Peyer's patch (tissue), 4 donors: ENCODE data around the gene ZNF407. TPM values are rescaled to one million over a fixed set of nuclear protein-coding genes. Genes with fewer than 3 reads are reported as not detected.

Source experiments
- DNase-seq, 3 donors: peaks; one replicate each; pipeline ENCODE4 v3.0.0-alpha.2; 2017 to 2019
- H3K27ac ChIP-seq, 4 donors: fragments of 200-600 bp; sonication (generic); one replicate each; pipeline ENCODE4 v1.5.1; 2016 to 2019
- H3K27me3 ChIP-seq, 2 donors: fragments of 200-600 bp; sonication (generic); one replicate each; pipeline ENCODE4 v1.5.1; 2019
- H3K36me3 ChIP-seq, 3 donors: fragments of 200-600 bp; sonication (generic); one replicate each; pipeline ENCODE4 v1.5.1; 2016 to 2019
- H3K4me1 ChIP-seq, 4 donors: fragments of 200-600 bp; sonication (generic); one replicate each; pipeline ENCODE4 v1.5.1; 2016 to 2019
- H3K4me3 ChIP-seq, 4 donors: fragments of 200-600 bp; sonication (generic); 1 replicate in 3 of 4; 2 replicates in 1 of 4; pipeline ENCODE4 v1.5.1; 2016 to 2019; ENCODE audit warnings: mild to moderate bottlenecking in 1 of 4
- H3K9me3 ChIP-seq, 4 donors: fragments of 200-600 bp; sonication (generic); one replicate each; pipeline ENCODE4 v1.5.1; 2016 to 2019; ENCODE audit warnings: mild to moderate bottlenecking in 1 of 4
- POLR2A ChIP-seq, 2 donors: fragments of 450-650 bp; IDR thresholded peaks; one replicate each; pipeline ENCODE4 v1.5.1; 2017; ENCODE audit warnings: antibody characterized with exemption in 2 of 2, mild to moderate bottlenecking in 2 of 2, moderate library complexity in 2 of 2
- total RNA-seq, 4 donors: library from RNA; depleted of rRNA; stranded (reverse); fragments of >200 nt; gene quantifications; one replicate each; pipeline ENCODE4 v1.1.0, GENCODE V29; 2016
- TF ChIP-seq, protein P1 (sequence below), 6 experiments: fragments of 450-650 bp in 4 of 6; fragments of 200-600 bp in 2 of 6; sonication (generic) in 1 of 6; IDR thresholded peaks; one replicate each; pipeline ENCODE4 v1.5.1; 2017 to 2019; ENCODE audit warnings: antibody characterized with exemption in 6 of 6, mild to moderate bottlenecking in 3 of 6, moderate library complexity in 1 of 6

ZNF407 gene
- total RNA-seq, 4 donors from 2014 or later, result 24.0 to 54.5 (median 32.3) TPM

DNA sequence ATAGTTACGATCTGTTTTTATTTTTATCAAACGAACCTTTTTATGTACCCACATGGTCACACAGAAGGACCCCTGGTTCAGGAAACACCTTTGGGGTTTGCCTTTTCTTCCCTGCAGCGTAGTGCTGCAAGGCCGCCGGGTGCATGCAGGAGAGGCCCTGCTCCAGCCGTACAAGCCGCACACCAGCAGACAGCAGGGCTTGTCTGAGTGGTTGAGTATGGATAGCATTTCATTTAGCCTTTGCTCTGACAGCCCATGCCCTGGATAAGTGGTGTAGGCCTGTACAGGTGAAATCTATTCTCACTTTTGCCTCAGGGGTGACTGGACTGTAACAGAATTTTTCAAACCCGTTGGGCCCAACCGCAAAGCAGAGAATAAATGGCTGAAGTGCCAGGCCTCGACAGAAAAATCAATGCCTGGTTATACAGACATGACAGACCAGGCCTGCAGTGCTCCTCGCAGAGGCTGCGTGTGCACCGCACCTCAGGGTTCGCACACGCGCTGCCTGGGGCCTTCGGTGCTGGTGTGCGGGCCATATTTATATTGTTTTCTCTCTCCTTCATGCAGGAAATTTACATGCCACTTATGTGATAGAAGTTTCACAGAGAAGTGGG lies 279.1 kb downstream of the ZNF407 start:
- TF ChIP-seq, protein P1, sequence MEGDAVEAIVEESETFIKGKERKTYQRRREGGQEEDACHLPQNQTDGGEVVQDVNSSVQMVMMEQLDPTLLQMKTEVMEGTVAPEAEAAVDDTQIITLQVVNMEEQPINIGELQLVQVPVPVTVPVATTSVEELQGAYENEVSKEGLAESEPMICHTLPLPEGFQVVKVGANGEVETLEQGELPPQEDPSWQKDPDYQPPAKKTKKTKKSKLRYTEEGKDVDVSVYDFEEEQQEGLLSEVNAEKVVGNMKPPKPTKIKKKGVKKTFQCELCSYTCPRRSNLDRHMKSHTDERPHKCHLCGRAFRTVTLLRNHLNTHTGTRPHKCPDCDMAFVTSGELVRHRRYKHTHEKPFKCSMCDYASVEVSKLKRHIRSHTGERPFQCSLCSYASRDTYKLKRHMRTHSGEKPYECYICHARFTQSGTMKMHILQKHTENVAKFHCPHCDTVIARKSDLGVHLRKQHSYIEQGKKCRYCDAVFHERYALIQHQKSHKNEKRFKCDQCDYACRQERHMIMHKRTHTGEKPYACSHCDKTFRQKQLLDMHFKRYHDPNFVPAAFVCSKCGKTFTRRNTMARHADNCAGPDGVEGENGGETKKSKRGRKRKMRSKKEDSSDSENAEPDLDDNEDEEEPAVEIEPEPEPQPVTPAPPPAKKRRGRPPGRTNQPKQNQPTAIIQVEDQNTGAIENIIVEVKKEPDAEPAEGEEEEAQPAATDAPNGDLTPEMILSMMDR (IDR thresholded peaks at IDR 0.05), result no peak
- no peak for TF ChIP-seq POLR2A (IDR thresholded peaks at IDR 0.05)
- Histone ChIP-seq H3K4me3 (no peak overlapping the region), H3K27me3 (no peaks in the 10 kb centered on the region)

DNA sequence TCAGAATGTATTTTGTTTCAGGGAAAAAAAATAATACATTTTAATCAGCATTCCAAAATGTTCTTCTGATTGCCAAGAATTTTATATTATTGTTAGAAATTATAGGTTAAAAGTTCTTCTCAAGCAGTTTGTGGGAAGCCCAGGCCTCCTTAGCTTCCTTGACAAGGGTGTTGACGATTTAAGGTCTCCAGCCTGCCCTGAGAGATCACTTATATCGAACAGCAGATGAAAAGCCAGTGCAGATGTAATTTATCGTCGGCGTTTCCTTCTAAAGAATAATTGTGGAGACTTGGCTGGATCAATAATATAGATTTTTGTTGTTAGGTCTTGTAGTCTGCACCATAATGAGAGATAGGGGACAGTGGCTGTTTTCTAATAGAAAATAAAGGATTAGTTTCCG lies 280.6 kb downstream of the ZNF407 start:
- H3K27ac ChIP-seq, result no peak overlapping the region
- H3K4me1 ChIP-seq, result no peaks in the 10 kb centered on the region
- DNase-seq, result no peak
- no peaks in the 10 kb centered on the region for H3K9me3 ChIP-seq
- H3K36me3 ChIP-seq, result peaks cover 0 to 26% (median 0%) of the 10 kb centered on the region in 3 donors
- no peak overlapping the region for H3K4me3 ChIP-seq
- H3K27me3 ChIP-seq, result no peaks in the 10 kb centered on the region
- TF ChIP-seq, protein P1 (IDR thresholded peaks at IDR 0.05), result no peak
- no peak for TF ChIP-seq POLR2A (IDR thresholded peaks at IDR 0.05)

More for the DNA sequence above, 279.1 kb downstream of the ZNF407 start:
- no peaks in the 10 kb centered on the region for H3K9me3 ChIP-seq
- no peak overlapping the region for H3K27ac ChIP-seq
- no peaks in the 10 kb centered on the region for H3K4me1 ChIP-seq
- DNase-seq, result no peak
- peaks cover 0 to 14% (median 0%) of the 10 kb centered on the region in 3 donors for H3K36me3 ChIP-seq

DNA sequence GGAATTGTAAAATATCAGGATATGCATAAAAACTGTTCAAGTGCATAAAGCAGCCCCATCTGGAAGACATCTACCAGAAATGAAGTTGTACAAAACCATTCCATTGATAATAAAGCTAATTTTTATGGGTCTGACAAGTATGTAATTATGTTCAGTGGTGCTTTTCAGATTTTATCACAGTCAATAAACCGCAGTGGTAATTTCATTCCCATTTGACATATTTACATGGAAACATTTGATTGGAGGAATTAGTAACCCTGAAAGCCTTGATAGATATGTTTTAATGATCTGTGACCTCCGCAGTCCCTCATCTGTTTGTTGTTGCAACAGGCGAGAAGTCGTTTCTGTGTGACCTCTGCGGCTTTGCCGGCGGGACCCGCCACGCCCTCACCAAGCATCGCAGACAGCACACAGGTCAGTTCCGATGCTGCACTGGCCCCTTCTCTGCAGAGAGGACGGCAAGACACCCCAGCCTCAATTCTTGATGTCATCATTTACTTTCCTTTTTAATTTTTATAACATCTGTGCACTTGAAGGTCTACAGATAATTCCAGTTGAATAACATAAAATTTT lies 283.1 kb downstream of the ZNF407 start:
- peaks cover 0 to 31% (median 0%) of the 10 kb centered on the region in 3 donors for H3K36me3 ChIP-seq
- H3K27me3 ChIP-seq, result no peaks in the 10 kb centered on the region
- no peak for DNase-seq
- no peaks in the 10 kb centered on the region for H3K4me1 ChIP-seq
- no peaks in the 10 kb centered on the region for H3K9me3 ChIP-seq
- H3K4me3 ChIP-seq, result no peak overlapping the region
- no peak for TF ChIP-seq POLR2A (IDR thresholded peaks at IDR 0.05)
- TF ChIP-seq, protein P1 (IDR thresholded peaks at IDR 0.05), result no peak
- H3K27ac ChIP-seq, result no peak overlapping the region

DNA sequence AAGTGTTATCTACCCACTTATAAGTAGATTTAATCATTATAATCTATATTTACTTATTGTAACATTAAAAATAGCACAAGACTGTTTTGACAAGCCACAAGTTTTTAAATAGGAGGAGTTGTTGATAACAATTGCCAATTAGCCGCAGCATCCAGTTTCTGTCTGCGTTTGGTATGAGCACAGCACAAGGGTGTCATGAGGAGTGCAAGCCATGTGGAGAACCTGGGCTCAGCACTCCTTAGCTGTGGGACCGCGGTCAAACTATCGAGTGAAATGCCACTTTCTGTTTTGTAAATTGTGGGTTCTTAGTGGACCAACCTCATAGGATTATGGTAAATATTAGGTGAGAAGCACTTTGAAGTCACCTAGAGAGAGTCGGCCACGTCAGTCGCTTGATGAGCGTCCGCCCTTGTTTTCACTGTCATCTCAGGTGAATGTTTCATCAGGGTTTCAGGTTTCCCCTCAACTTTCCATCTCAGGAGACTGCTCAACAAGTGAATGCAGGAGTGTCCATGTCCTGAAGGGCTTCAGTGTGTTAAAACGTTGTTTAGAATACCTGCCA lies 294.5 kb downstream of the ZNF407 start:
- no peaks in the 10 kb centered on the region for H3K36me3 ChIP-seq
- no peaks in the 10 kb centered on the region for H3K9me3 ChIP-seq
- H3K4me1 ChIP-seq, result no peaks in the 10 kb centered on the region

DNA sequence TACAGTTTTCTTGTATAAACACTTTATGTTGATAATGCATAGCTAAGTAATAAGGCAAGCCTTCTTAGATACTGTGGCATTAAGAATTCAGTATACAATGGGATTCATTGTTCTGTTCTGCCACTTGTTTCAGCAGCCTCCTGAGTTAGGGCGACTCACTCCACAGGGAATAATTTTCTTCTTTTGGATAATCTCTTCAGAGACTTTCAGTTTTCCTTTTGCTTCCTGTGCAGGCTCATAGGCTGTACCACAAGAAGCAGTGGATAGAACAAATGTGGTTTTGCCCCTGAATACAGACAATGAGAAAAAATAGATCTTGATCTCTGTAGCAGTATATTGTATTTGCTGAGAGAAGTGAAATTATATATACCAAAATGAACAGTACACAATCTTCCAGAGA lies 298.0 kb downstream of the ZNF407 start:
- H3K4me1 ChIP-seq, result no peaks in the 10 kb centered on the region
- no peak for TF ChIP-seq POLR2A (IDR thresholded peaks at IDR 0.05)
- TF ChIP-seq, protein P1 (IDR thresholded peaks at IDR 0.05), result no peak
- DNase-seq, result no peak
- H3K4me3 ChIP-seq, result no peak overlapping the region
- no peaks in the 10 kb centered on the region for H3K36me3 ChIP-seq
- no peaks in the 10 kb centered on the region for H3K9me3 ChIP-seq
- no peaks in the 10 kb centered on the region for H3K27me3 ChIP-seq
- H3K27ac ChIP-seq, result no peak overlapping the region

More for the DNA sequence above, 294.5 kb downstream of the ZNF407 start:
- Histone ChIP-seq H3K27ac (no peak overlapping the region), H3K4me3 (no peak overlapping the region), H3K27me3 (no peaks in the 10 kb centered on the region)
- TF ChIP-seq POLR2A (IDR thresholded peaks at IDR 0.05), result no peak
- TF ChIP-seq, protein P1 (IDR thresholded peaks at IDR 0.05), result no peak
- no peak for DNase-seq
